GM19463 (cell line): ENCODE results near the gene SHANK2.

Experiments
- ATAC-seq: cut with Tn5 transposase; IDR thresholded peaks from one replicate; pipeline ENCODE4 v1.9.1; 2021; ENCODE audit warnings: mild to moderate bottlenecking, moderate library complexity; ENCODE audit not compliant: unreplicated experiment

The SHANK2 gene

GRCh38 chr11:71222318-71223080, 29.9 kb downstream of the SHANK2 start:
- no peak for ATAC-seq

GRCh38 chr11:71221821-71222220, 30.6 kb downstream of the SHANK2 start:
- no peak for ATAC-seq

GRCh38 chr11:71221201-71221600, 31.2 kb downstream of the SHANK2 start:
- ATAC-seq, result no peak

- ATAC-seq, result no peak
Observed at GRCh38 chr11:71218789-71219499, 33.4 kb downstream of the SHANK2 start.

GRCh38 chr11:71215425-71215965, 36.9 kb downstream of the SHANK2 start:
- ATAC-seq, result no peak

- ATAC-seq, result no peak
Observed at GRCh38 chr11:71214553-71215424, 37.6 kb downstream of the SHANK2 start.

- ATAC-seq, result no peak
Observed at GRCh38 chr11:71213696-71214552, 38.5 kb downstream of the SHANK2 start.

- ATAC-seq, result no peak
Observed at GRCh38 chr11:71212871-71213559, 39.4 kb downstream of the SHANK2 start.

GRCh38 chr11:71211631-71212030, 40.7 kb downstream of the SHANK2 start:
- no peak for ATAC-seq

- no peak for ATAC-seq
Observed at GRCh38 chr11:71210861-71211260, 41.5 kb downstream of the SHANK2 start.

GRCh38 chr11:71209656-71210055, 42.7 kb downstream of the SHANK2 start:
- ATAC-seq, result no peak

- ATAC-seq, result no peak
Observed at GRCh38 chr11:71209181-71209580, 43.2 kb downstream of the SHANK2 start.

GRCh38 chr11:71208011-71208774, 44.2 kb downstream of the SHANK2 start:
- ATAC-seq, result no peak

GRCh38 chr11:71207563-71207962, 44.8 kb downstream of the SHANK2 start:
- ATAC-seq, result no peak

GRCh38 chr11:71206186-71206585, 46.2 kb downstream of the SHANK2 start:
- ATAC-seq, result no peak

- ATAC-seq, result no peak
Observed at GRCh38 chr11:71204748-71205664, 47.4 kb downstream of the SHANK2 start.

- ATAC-seq, result no peak
Observed at GRCh38 chr11:71204294-71204693, 48.1 kb downstream of the SHANK2 start.

GRCh38 chr11:71203681-71204080, 48.7 kb downstream of the SHANK2 start:
- ATAC-seq, result no peak
